Progenitor cell of endocrine pancreas (in vitro differentiated cells): ENCODE data around the gene TMEM184B. TPM values are rescaled to one million over a fixed set of nuclear protein-coding genes. Genes with fewer than 3 reads are reported as not detected.

Experiments used
- DNase-seq: peaks from one replicate; pipeline ENCODE4 v3.0.0; 2021; ENCODE audit warnings: low spot score; ENCODE audit not compliant: unreplicated experiment
- H3K27ac Mint-ChIP-seq: 2 replicates; pipeline ENCODE4 v1.8.0; 2021; ENCODE audit warnings: mild to moderate bottlenecking, moderate library complexity, mixed read lengths
- H3K27me3 Mint-ChIP-seq: 2 replicates; pipeline ENCODE4 v1.8.0; 2021; ENCODE audit warnings: mixed read lengths
- H3K36me3 Mint-ChIP-seq: 2 replicates; pipeline ENCODE4 v1.8.0; 2022; ENCODE audit warnings: mixed read lengths; ENCODE audit not compliant: insufficient read depth
- H3K4me1 Mint-ChIP-seq: 2 replicates; pipeline ENCODE4 v1.8.0; 2021; ENCODE audit warnings: low read depth, mixed read lengths
- H3K4me3 Mint-ChIP-seq: 2 replicates; pipeline ENCODE4 v1.8.0; 2021; ENCODE audit warnings: low read depth, mild to moderate bottlenecking, moderate library complexity, mixed read lengths
- H3K9me3 Mint-ChIP-seq: 2 replicates; pipeline ENCODE4 v1.8.0; 2021; ENCODE audit warnings: low read depth, mixed read lengths
- CTCF ChIP-seq: fragments of 200-600 bp; sonication (generic); IDR thresholded peaks from one replicate; pipeline ENCODE4 v1.5.0; 2021; ENCODE audit warnings: antibody characterized with exemption, mild to moderate bottlenecking; ENCODE audit not compliant: unreplicated experiment
- total RNA-seq: library from RNA; stranded (reverse); gene quantifications from 2 replicates; pipeline ENCODE4 v1.2.1, GENCODE V29; 2021

The TMEM184B gene
- total RNA-seq, 1 donor from 2014 or later = 71.7 TPM

GRCh38 chr22:38230916-38231315, 41.9 kb downstream of the TMEM184B start:
- H3K9me3 Mint-ChIP-seq = no peaks in the 10 kb centered on the region
- no peak for TF ChIP-seq CTCF
- H3K36me3 Mint-ChIP-seq = peaks cover 16% of the 10 kb centered on the region
- no peaks in the 10 kb centered on the region for H3K27me3 Mint-ChIP-seq
- H3K4me1 Mint-ChIP-seq = peaks cover 7% of the 10 kb centered on the region
- peak overlapping the region; percentile 48 for H3K27ac Mint-ChIP-seq
- no peak overlapping the region for H3K4me3 Mint-ChIP-seq
- no peak for DNase-seq

GRCh38 chr22:38230108-38230825, 42.5 kb downstream of the TMEM184B start:
- Mint-ChIP-seq H3K27me3 (no peaks in the 10 kb centered on the region), H3K36me3 (peaks cover 13% of the 10 kb centered on the region), H3K4me3 (no peak overlapping the region), H3K27ac (peak overlapping the region; percentile 48), H3K9me3 (no peaks in the 10 kb centered on the region), H3K4me1 (peaks cover 7% of the 10 kb centered on the region)
- TF ChIP-seq CTCF = peak; percentile 41
- DNase-seq = no peak

GRCh38 chr22:38228873-38229740, 43.7 kb downstream of the TMEM184B start:
- H3K27me3 Mint-ChIP-seq = no peaks in the 10 kb centered on the region
- no peak for TF ChIP-seq CTCF
- no peak overlapping the region for H3K4me3 Mint-ChIP-seq
- peaks cover 12% of the 10 kb centered on the region for H3K36me3 Mint-ChIP-seq
- H3K27ac Mint-ChIP-seq = peak overlapping the region; percentile 68
- no peak for DNase-seq
- H3K9me3 Mint-ChIP-seq = no peaks in the 10 kb centered on the region
- H3K4me1 Mint-ChIP-seq = peaks cover 7% of the 10 kb centered on the region

- H3K27me3 Mint-ChIP-seq = no peaks in the 10 kb centered on the region
- H3K9me3 Mint-ChIP-seq = no peaks in the 10 kb centered on the region
- peaks cover 13% of the 10 kb centered on the region for H3K36me3 Mint-ChIP-seq
Measured at GRCh38 chr22:38228326-38228872, 44.4 kb downstream of the TMEM184B start.

More at GRCh38 chr22:38228326-38228872, 44.4 kb downstream of the TMEM184B start:
- no peak for DNase-seq
- peaks cover 7% of the 10 kb centered on the region for H3K4me1 Mint-ChIP-seq
- H3K27ac Mint-ChIP-seq = peak overlapping the region; percentile 68
- H3K4me3 Mint-ChIP-seq = no peak overlapping the region
- no peak for TF ChIP-seq CTCF
